Measurements from ENCODE around the gene WDR45B. TPM values are rescaled to one million over a fixed set of nuclear protein-coding genes. Genes with fewer than 3 reads are reported as not detected.

WDR45B gene
- total RNA-seq, 4 donors from 2014 or later = 68.1 to 108 (median 83.6) TPM

- Histone ChIP-seq H3K36me3 (peaks cover 0 to 8% (median 4%) of the 10 kb centered on the region in 4 donors), H3K4me3 (no peak overlapping the region), H3K9me3 (no peaks in the 10 kb centered on the region), H3K27me3 (no peaks in the 10 kb centered on the region), H3K4me1 (peaks cover 0 to 11% (median 3%) of the 10 kb centered on the region in 4 donors), H3K27ac (peak overlapping the region; percentile 61 to 74 (median 73))
- TF ChIP-seq EP300 (IDR thresholded peaks at IDR 0.05; ENCODE audit: low read depth) (no peak), POLR2AphosphoS5 (IDR thresholded peaks at IDR 0.05) (no peak), CTCF (IDR thresholded peaks at IDR 0.05) (no peak), POLR2A (IDR thresholded peaks at IDR 0.05) (no peak)
- no peak for DNase-seq
- in situ Hi-C loops (cut with MboI; ENCODE audit: low pct_ligation_motif_present in 1 of 4, low pct_unique_long_range_greater_than_20kb in 1 of 4, low sequenced_read_pairs in 3 of 4) = no loop called here
- intact Hi-C loops (cut with DNase I; ENCODE audit: low total_unique reads) = no loop called here
- 90 to 94% methylated on average over 4 to 7 of the region's 7 CpGs for WGBS, 2 donors (ENCODE audit: low coverage in 1 of 2)
Observed at GRCh38 chr17:82604532-82604931, 43.7 kb downstream of the WDR45B start.

- in situ Hi-C loops (cut with MboI; ENCODE audit: low pct_ligation_motif_present in 1 of 4, low pct_unique_long_range_greater_than_20kb in 1 of 4, low sequenced_read_pairs in 3 of 4) = no loop called here
- H3K36me3 ChIP-seq = peaks cover 0 to 8% (median 4%) of the 10 kb centered on the region in 4 donors
Observed at GRCh38 chr17:82603981-82604448, 44.2 kb downstream of the WDR45B start.

GRCh38 chr17:82602986-82603710 lies 45.1 kb downstream of the WDR45B start:
- TF ChIP-seq POLR2AphosphoS5 (IDR thresholded peaks at IDR 0.05) (no peak), POLR2A (IDR thresholded peaks at IDR 0.05) (no peak), EP300 (IDR thresholded peaks at IDR 0.05; ENCODE audit: low read depth) (no peak), CTCF (IDR thresholded peaks at IDR 0.05) (no peak)
- DNase-seq = no peak
- no peak overlapping the region for H3K4me3 ChIP-seq
- WGBS, 2 donors (ENCODE audit: low coverage in 1 of 2) = 72 to 100% methylated on average over 1 to 20 of the region's 20 CpGs
- H3K9me3 ChIP-seq = no peaks in the 10 kb centered on the region
- intact Hi-C loops (cut with DNase I; ENCODE audit: low total_unique reads) = no loop called here
- peak overlapping the region; percentile 61 to 74 (median 73) for H3K27ac ChIP-seq
- H3K27me3 ChIP-seq = no peaks in the 10 kb centered on the region
- H3K36me3 ChIP-seq = peaks cover 0 to 8% (median 4%) of the 10 kb centered on the region in 4 donors
- peaks cover 0 to 11% (median 3%) of the 10 kb centered on the region in 4 donors for H3K4me1 ChIP-seq
- in situ Hi-C loops (cut with MboI; ENCODE audit: low pct_ligation_motif_present in 1 of 4, low pct_unique_long_range_greater_than_20kb in 1 of 4, low sequenced_read_pairs in 3 of 4) = no loop called here

More at GRCh38 chr17:82603981-82604448, 44.2 kb downstream of the WDR45B start:
- H3K4me3 ChIP-seq = no peak overlapping the region
- TF ChIP-seq CTCF (IDR thresholded peaks at IDR 0.05) (no peak), EP300 (IDR thresholded peaks at IDR 0.05; ENCODE audit: low read depth) (no peak), POLR2AphosphoS5 (IDR thresholded peaks at IDR 0.05) (peak in 2 of 3 donors; percentile 43 to 60), POLR2A (IDR thresholded peaks at IDR 0.05) (peak; percentile 43)
- H3K4me1 ChIP-seq = peaks cover 0 to 11% (median 3%) of the 10 kb centered on the region in 4 donors
- intact Hi-C loops (cut with DNase I; ENCODE audit: low total_unique reads) = no loop called here
- H3K27me3 ChIP-seq = no peaks in the 10 kb centered on the region
- H3K27ac ChIP-seq = peak overlapping the region; percentile 61 to 74 (median 73)
- 65 to 75% methylated on average over 6 to 16 of the region's 18 CpGs for WGBS, 2 donors (ENCODE audit: low coverage in 1 of 2)
- DNase-seq = peak; percentile 74
- H3K9me3 ChIP-seq = no peaks in the 10 kb centered on the region

GRCh38 chr17:82602487-82602886 lies 45.8 kb downstream of the WDR45B start:
- Histone ChIP-seq H3K4me1 (peaks cover 0 to 11% (median 3%) of the 10 kb centered on the region in 4 donors), H3K9me3 (no peaks in the 10 kb centered on the region), H3K36me3 (peaks cover 0 to 8% (median 4%) of the 10 kb centered on the region in 4 donors), H3K27me3 (no peaks in the 10 kb centered on the region), H3K27ac (peak overlapping the region in 1 of 4 donors; percentile 74), H3K4me3 (no peak overlapping the region)
- intact Hi-C loops (cut with DNase I; ENCODE audit: low total_unique reads) = no loop called here
- in situ Hi-C loops (cut with MboI; ENCODE audit: low pct_ligation_motif_present in 1 of 4, low pct_unique_long_range_greater_than_20kb in 1 of 4, low sequenced_read_pairs in 3 of 4) = no loop called here
- TF ChIP-seq POLR2A (IDR thresholded peaks at IDR 0.05) (no peak), POLR2AphosphoS5 (IDR thresholded peaks at IDR 0.05) (no peak), EP300 (IDR thresholded peaks at IDR 0.05; ENCODE audit: low read depth) (no peak), CTCF (IDR thresholded peaks at IDR 0.05) (no peak)
- WGBS, 2 donors (ENCODE audit: low coverage in 1 of 2) = 81% methylated on average over 21 of the region's 21 CpGs; no CpG with 5 or more reads in 1 of the 2 donors
- DNase-seq = no peak
